Vagina (tissue), 2 donors: ENCODE data around the gene C17orf107.

Source experiments
- POLR2A ChIP-seq, 2 donors: fragments of 450-650 bp; IDR thresholded peaks; one replicate each; pipeline ENCODE4 v1.6.1; 2017; ENCODE audit warnings: antibody characterized with exemption in 2 of 2, mild to moderate bottlenecking in 2 of 2, moderate library complexity in 2 of 2
- POLR2AphosphoS5 ChIP-seq, 2 donors: sonication (generic); formaldehyde crosslinking; IDR thresholded peaks; one replicate each; pipeline ENCODE4 v1.9.0; 2017; ENCODE audit warnings: antibody characterized with exemption in 2 of 2, mild to moderate bottlenecking in 2 of 2, low read depth in 1 of 2; ENCODE audit not compliant: insufficient read depth in 1 of 2
- TF ChIP-seq, protein P1 (sequence below), 3 experiments: fragments of 450-650 bp in 2 of 3; fragments of 200-600 bp in 1 of 3; sonication (generic) in 1 of 3; IDR thresholded peaks; one replicate each; pipeline ENCODE4 v1.5.1; 2017 to 2019; ENCODE audit warnings: antibody characterized with exemption in 3 of 3, mild to moderate bottlenecking in 2 of 3, moderate library complexity in 2 of 3

DNA sequence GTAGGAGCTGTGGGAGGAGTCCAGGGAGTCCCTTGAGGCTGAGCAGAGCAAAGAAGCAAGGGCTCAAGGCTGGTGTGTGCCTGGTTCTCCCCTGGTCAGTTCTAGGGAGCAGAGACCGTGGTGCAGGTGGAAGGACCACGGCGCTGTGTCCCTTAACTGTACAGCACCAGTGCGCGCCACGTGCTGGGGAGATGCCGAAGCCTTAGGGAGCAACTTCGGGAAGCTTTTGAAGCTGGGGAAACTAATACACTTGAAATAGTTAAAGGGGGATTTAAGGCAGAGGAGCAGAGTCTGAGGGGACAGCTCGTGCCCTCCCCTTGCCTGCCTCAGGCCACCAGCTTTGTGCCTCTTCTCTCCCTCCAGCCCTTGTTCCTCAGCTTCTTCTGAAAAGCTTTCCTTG is 38.7 kb upstream of the C17orf107 start:
- TF ChIP-seq, protein P1, sequence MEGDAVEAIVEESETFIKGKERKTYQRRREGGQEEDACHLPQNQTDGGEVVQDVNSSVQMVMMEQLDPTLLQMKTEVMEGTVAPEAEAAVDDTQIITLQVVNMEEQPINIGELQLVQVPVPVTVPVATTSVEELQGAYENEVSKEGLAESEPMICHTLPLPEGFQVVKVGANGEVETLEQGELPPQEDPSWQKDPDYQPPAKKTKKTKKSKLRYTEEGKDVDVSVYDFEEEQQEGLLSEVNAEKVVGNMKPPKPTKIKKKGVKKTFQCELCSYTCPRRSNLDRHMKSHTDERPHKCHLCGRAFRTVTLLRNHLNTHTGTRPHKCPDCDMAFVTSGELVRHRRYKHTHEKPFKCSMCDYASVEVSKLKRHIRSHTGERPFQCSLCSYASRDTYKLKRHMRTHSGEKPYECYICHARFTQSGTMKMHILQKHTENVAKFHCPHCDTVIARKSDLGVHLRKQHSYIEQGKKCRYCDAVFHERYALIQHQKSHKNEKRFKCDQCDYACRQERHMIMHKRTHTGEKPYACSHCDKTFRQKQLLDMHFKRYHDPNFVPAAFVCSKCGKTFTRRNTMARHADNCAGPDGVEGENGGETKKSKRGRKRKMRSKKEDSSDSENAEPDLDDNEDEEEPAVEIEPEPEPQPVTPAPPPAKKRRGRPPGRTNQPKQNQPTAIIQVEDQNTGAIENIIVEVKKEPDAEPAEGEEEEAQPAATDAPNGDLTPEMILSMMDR (IDR thresholded peaks at IDR 0.05): no peak
- TF ChIP-seq POLR2A (IDR thresholded peaks at IDR 0.05) (no peak), POLR2AphosphoS5 (IDR thresholded peaks at IDR 0.05; ENCODE audit: insufficient read depth in 1 of 2, low read depth in 1 of 2) (no peak)
